HL-60 (cell line): ENCODE measurements around the gene STIM2.

Experiments
- DNase-seq, 2 experiments: peaks; one replicate each; pipeline ENCODE4 v3.0.0-alpha.2; 2010 to 2020; ENCODE audit warnings: low read depth in 1 of 2, low spot score in 1 of 2
- H3K27ac ChIP-seq: fragments of 250-450 bp; sonication (Bioruptor Pico); replicated peaks from 2 replicates; pipeline ENCODE4 v1.5.1; 2020; ENCODE audit warnings: mild to moderate bottlenecking, moderate library complexity
- H3K27me3 ChIP-seq: fragments of 250-450 bp; sonication (Bioruptor Pico); 2 replicates; pipeline ENCODE4 v1.5.1; 2021; ENCODE audit warnings: mild to moderate bottlenecking, moderate library complexity; ENCODE audit not compliant: insufficient read depth, poor library complexity, severe bottlenecking
- H3K4me3 ChIP-seq: replicated peaks from 2 replicates; pipeline ENCODE4 v1.5.1; 2011; ENCODE audit warnings: mild to moderate bottlenecking, control low read depth, low read length; ENCODE audit not compliant: insufficient read depth
- CTCF ChIP-seq: IDR thresholded peaks from one replicate; pipeline ENCODE4 v1.5.1; 2011; ENCODE audit warnings: low read length, control low read depth, inconsistent platforms; ENCODE audit not compliant: insufficient read depth
- GABPA ChIP-seq: IDR thresholded peaks from 2 replicates; pipeline ENCODE4 v1.6.1; 2012; ENCODE audit warnings: low read depth
- POLR2AphosphoS5 ChIP-seq: IDR thresholded peaks from 2 replicates; pipeline ENCODE4 v1.6.1; 2012; ENCODE audit warnings: low read depth
- REST ChIP-seq: IDR thresholded peaks from 2 replicates; pipeline ENCODE4 v1.6.1; 2012; ENCODE audit warnings: low read depth; ENCODE audit not compliant: insufficient replicate concordance
- SPI1 ChIP-seq: IDR thresholded peaks from 2 replicates; pipeline ENCODE4 v1.6.1; 2012; ENCODE audit warnings: low read depth, mild to moderate bottlenecking, borderline replicate concordance

STIM2 gene

GRCh38 chr4:26907731-26908599 is 47.3 kb downstream of the STIM2 start:
- no peak for DNase-seq
- Histone ChIP-seq H3K27ac (no peak overlapping the region), H3K27me3 (no peaks in the 10 kb centered on the region), H3K4me3 (no peak overlapping the region)
- TF ChIP-seq POLR2AphosphoS5: no peak
- TF ChIP-seq GABPA: no peak
- no peak for TF ChIP-seq CTCF
- TF ChIP-seq SPI1: no peak
- TF ChIP-seq REST: no peak

- no peak for DNase-seq
Measured at GRCh38 chr4:26909369-26909768, 48.7 kb downstream of the STIM2 start.

More at GRCh38 chr4:26909369-26909768, 48.7 kb downstream of the STIM2 start:
- TF ChIP-seq SPI1 (no peak), REST (no peak), POLR2AphosphoS5 (no peak), CTCF (no peak), GABPA (no peak)
- Histone ChIP-seq H3K4me3 (no peak overlapping the region), H3K27me3 (no peaks in the 10 kb centered on the region), H3K27ac (no peak overlapping the region)
